GM08714 (cell line): ENCODE measurements around the gene C5orf15.
"Not testable (repeated sequence)": the region's sequence is repeated elsewhere in the genome, so short reads cannot be mapped to it uniquely, and the experiment has no call there.

Source experiments
- H3K4me3 ChIP-seq: fragments of 200-500 bp; sonication (Bioruptor generic); 2 replicates; pipeline ENCODE4 v1.5.1; 2014; ENCODE audit warnings: mild to moderate bottlenecking, low read length, inconsistent platforms
- ZNF274 ChIP-seq: IDR thresholded peaks from 2 replicates; pipeline ENCODE4 v1.6.1; 2012; ENCODE audit warnings: mild to moderate bottlenecking, low read depth, low read length

C5orf15 gene

DNA sequence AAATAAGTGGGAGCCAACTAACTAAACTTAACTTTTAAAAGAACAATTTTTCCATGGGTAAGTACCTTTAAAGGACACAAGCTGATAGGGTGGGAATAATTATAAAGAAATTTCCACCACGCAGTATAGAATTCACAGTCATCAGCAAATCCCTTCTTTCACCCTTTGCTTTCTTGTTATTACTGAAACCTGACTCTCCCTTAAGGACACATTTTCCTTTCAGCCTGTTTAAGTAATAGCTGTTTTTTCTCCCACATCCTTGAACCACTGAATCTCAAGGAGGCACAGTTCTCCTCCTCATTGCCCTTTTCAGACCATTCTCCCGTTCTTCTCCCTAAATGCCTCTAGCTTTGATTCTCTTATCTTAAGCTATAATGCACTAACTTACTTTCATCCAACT lies 6.3 kb downstream of the C5orf15 start:
- no peak for TF ChIP-seq ZNF274

DNA sequence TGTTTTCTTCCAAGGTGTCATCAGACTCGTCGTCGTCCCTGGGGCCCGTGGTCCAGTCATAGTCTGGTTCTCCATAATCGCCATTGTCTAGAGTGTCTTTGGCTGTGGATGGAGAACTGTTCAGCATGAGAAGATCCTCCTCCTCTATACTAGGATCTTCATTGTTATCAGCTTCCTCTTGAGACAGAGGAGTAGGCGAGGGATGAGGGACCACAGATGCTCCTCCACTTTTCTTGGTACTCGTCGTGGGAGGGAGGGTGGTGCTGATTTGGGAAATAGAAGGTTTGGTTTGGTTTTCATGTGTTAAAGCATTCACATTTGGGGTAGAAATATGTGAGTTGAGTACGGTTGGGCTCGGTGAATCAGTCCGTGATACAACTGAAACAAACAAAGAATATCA lies 8.8 kb downstream of the C5orf15 start:
- TF ChIP-seq ZNF274, result no peak
- H3K4me3 ChIP-seq, result no peak overlapping the region

More for the DNA sequence above, 6.3 kb downstream of the C5orf15 start:
- no peak overlapping the region for H3K4me3 ChIP-seq

DNA sequence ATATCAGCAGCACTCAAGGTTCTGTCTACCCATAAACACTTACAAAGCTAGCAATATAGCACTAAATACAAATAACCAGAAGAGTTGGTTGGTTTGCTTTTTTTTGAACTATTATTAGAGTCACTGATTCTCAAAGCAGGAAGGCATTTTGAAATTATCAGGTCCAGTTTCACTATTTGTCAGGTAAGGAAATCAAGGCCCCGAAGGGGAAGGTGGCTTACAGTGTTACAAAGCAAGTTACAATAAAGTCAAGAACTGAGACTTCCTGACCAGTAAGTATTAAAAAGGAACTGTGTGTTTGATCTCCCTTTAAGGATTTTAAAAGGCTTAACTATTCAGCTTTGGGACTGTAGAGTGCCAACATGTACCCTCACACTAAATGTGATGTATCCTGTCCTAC lies 10.8 kb downstream of the C5orf15 start:
- H3K4me3 ChIP-seq, result no peak overlapping the region
- TF ChIP-seq ZNF274, result no peak

DNA sequence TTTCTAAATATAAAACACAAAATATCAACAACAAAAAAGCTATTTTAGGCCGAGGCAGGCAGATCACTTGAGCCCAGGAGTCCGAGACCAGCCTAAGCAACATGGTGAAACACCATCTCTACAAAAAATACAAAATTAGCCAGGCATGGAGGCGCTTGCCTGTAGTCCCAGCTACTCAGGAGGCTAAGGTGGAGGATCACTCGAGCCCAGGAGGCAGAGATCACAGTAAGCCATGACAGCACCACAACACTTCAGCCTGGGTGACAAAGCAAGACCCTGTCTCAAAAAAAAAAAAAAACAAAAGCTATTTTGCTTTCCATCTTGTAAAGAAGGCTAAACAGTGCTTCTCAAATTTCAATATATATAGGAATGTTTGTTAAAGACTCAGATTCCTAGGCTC lies 11.3 kb downstream of the C5orf15 start:
- TF ChIP-seq ZNF274, result no peak
- no peak overlapping the region; the same call in 1 of the 2 replicates for H3K4me3 ChIP-seq

DNA sequence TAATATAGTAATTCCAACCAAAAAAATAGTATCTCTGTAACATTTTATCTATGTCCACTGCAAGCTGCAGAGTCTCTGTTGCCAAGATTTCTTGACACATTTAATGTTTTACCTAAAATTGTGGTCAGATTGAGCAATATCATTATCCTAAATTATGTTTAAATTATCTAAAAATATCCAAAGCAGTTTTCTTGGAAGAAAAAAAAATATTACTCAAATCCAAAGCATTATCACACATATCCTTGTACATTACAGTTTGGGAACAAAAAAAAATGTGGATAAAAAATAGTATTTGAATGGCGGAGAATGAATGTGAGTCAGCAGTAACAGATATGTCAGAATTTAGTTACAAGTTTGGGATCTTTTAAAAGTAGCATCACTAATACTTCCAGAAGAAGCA lies 12.2 kb downstream of the C5orf15 start:
- H3K4me3 ChIP-seq, result not testable (repeated sequence)

DNA sequence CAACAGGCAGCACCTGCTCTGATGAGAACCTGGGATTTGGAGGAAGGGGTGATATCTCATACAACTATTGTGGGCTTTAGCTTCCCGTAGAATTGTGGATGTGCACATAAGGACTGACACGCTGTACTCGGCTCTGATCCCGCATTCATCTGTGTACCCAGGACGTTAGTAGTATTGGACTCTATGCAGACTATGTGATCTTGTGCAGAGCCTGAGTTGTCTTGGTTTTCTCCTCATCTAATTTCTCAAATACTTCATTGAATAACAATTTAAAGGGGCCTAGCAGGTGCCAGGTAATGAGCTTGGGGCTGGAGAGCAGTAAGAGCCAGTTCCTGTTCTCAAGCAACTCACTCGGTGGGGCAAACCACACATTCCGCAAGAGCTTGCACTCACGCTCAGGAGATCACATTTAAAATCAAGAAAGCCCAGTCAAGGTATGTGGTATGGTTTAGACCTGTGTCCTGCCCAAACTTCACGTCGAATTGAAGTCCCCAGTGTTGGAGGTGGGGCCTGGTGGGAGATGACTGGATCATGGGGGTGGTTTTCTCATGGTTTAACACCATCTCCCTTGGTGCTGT lies 14.8 kb downstream of the C5orf15 start:
- no peak overlapping the region for H3K4me3 ChIP-seq
- TF ChIP-seq ZNF274, result no peak

DNA sequence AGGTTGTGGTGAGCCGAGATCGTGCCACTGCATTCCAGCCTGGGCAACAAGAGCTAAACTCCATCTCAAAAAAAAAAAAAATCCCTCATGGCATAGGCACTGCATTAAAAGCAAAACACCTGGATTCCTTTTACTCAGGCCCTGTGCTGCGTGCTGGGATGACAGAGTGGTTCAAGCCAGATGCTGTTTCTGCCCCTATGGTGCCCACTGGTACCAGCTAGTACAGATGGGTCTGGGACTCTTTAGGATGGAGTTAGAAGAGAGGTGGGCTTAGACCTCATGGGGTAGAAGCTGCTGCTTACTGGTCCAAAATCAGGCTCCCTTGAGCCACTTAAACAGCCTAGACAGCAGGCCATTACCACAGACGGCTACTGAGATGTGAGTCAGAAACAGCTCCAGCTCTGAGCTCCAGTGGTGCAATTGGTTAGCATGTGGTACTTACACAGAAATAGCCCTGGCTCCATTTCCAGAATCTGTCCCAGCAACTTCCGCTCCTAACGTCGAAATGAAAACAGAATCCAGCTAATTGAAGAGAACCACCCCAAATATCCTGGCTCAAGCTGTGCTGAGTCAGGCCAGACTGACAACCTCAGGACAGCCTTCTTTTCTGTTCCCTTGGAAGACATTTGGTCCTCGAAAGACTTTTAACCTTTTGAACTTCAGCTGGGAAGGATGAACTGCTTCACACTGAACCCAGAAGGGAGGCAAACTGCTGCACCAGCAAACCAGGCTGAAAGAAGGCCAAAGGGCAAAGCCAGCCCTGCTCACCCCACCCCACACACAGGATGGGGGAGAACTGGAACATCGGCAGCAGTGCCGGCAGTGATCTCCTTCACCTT lies 15.5 kb downstream of the C5orf15 start:
- no peak overlapping the region for H3K4me3 ChIP-seq
- TF ChIP-seq ZNF274, result no peak

DNA sequence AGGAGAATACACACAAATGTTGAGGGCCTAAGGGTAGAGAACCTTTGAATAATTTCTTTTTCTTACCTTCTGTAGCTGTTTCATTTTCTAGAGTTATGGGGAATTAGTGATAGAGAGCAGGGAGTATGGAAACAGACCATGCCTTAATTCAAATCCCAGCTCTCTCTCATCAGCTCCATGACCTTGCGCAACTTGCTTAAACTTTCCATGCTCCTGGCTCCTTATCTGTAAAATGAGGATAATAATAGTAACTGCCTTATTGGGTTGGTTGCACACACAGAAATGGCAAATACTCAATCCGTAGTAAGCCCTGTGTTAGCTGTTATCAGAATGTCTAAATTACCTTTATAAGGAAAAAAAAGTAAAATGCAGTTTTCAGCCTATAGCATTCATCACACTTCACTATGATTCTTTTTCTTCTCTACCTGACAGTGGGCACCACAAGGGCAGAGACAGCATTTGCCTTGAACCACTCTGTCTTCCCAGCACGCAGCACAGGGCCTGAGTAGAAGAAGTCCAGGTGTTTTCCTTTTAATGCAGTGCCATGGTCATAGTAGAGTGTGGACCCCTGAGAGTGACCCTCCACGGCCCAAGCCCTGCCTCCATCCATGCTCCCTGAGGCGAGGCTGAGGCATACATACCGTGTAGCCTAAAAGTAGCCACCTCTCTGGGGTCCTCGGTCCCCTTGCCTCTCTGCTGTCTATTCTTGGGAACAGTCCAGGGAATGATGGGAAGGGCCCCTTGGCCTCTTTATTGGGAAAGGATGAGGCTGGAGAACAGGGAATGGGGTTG lies 17.4 kb downstream of the C5orf15 start:
- no peak overlapping the region for H3K4me3 ChIP-seq

DNA sequence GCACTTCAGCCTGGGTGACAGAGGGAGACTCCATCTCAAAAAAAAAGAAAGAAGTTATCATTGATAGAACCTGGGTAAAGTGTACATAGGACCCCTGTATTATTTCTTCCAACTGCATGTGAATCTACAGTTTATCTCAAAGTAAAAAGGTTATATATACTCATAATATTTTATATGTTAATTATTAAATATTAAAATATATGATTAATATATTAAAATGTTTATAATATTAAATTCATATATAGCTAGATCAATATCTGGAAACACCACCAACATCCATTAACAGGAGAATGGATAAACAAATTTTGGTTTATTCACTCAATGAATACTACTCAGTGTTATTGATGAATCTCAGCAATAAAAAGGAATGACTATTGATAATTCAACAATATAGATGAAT lies 19.7 kb downstream of the C5orf15 start:
- no peak overlapping the region for H3K4me3 ChIP-seq
- TF ChIP-seq ZNF274, result no peak

More for the DNA sequence above, 17.4 kb downstream of the C5orf15 start:
- no peak for TF ChIP-seq ZNF274

DNA sequence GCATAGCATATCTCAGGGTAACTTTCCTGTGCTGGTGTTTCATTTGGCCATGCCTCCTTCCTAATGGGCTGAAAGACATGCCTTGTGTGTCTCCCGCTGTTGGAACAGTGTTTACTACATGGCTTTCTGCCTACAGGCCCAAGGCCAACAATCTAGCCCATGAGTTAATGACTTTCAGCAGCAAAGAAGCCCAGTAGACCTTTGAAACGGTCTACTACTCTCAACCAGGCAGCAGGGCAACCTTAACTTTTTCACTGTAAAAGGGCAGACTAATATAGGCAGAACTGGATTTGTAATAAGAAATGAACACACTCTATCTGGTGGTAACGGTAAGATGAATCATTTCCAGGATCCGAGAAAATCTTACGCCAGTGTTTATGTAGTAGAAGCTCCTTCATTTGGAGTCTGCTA lies 21.0 kb downstream of the C5orf15 start:
- no peak overlapping the region for H3K4me3 ChIP-seq
- TF ChIP-seq ZNF274, result no peak

DNA sequence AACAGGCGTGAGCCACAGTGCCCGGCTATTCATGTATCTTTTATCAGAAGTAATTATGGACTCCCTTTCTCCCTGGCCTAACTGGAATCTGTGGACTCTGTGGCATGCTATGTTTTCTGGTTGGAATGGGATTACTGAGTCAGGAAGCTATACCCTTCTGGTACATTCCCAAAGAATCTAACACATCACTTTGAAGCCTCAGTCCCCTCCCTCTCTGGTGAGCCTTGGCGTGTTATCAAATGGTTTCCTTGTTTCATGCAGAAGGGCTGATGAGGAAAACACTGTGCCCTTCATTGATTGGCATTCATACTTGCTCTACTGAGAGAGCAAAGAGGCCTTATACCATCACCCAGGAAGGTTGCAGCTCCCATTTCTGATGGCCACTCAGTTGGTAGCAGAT lies 22.9 kb downstream of the C5orf15 start:
- no peak overlapping the region for H3K4me3 ChIP-seq
- no peak for TF ChIP-seq ZNF274

DNA sequence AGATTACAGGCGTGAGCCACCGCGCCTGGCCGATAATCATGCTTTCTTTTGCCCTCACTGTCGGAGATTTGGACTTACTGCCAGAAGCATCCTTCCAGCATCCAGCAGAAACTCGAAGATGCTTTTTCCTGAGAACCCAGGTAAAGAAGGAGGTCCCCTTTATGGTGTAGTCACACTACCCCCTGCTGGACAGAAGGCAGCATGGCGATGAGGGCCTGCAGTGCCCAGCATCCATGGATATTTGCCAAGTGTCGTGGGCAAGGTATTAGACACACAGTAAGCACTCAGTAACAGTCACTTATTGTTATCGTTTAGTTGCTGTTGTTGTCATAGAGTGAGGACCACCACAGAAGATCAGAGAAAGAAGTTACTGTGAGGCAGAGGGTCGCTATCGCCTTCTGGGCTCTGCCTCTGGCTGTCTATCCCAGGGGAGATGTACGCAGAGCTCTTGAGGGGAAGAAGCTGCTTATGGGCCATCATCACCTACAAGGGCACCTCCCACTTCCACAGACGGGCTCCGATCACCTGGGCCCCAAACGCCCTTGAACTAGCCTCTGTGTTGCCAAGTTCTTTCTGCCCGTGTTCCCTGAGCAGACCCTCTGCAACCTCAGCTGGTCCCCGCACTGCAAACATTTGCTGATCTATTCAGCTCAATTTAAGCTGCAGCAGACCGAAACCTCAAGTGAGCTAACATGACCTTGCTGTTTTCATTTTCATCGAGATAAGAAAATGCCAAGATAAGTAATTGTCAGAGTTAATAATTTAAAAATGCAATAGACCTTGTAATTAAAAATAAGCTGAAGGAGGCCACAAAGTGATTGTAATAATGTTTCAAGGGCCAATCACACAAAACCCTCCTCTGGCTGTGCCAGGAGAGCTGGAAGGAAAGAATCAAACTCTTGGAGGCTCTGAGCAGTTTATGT lies 23.9 kb downstream of the C5orf15 start:
- H3K4me3 ChIP-seq, result no peak overlapping the region
- TF ChIP-seq ZNF274, result no peak

DNA sequence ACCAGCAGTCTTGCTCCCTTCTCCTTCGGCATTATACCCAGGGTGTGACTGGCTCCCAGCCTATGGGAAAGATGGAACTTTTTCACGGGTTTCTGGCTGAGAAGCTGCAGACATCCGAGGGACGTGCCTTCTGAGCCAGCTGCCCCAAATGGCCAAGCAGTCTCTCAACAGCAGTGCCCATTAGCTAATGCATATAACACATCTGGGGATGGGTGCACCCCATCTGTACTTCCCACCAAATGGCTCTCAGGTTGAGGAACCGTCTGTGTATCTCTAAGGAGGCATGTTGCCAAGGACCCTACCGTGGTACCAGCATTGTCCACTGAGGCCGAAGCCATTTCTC lies 25.0 kb downstream of the C5orf15 start:
- no peak for TF ChIP-seq ZNF274
- no peak overlapping the region for H3K4me3 ChIP-seq
